Cerebellar nuclear complex (tissue), 1 donor: ENCODE data around the gene CD300E.
"Not testable (repeated sequence)": the region's sequence is repeated elsewhere in the genome, so short reads cannot be mapped to it uniquely, and the experiment has no call there.

Experiments
- DNase-seq, 2 experiments: peaks; one replicate each; lab custom pipeline; 2025; lab: John Stamatoyannopoulos, UW

The CD300E gene

DNA sequence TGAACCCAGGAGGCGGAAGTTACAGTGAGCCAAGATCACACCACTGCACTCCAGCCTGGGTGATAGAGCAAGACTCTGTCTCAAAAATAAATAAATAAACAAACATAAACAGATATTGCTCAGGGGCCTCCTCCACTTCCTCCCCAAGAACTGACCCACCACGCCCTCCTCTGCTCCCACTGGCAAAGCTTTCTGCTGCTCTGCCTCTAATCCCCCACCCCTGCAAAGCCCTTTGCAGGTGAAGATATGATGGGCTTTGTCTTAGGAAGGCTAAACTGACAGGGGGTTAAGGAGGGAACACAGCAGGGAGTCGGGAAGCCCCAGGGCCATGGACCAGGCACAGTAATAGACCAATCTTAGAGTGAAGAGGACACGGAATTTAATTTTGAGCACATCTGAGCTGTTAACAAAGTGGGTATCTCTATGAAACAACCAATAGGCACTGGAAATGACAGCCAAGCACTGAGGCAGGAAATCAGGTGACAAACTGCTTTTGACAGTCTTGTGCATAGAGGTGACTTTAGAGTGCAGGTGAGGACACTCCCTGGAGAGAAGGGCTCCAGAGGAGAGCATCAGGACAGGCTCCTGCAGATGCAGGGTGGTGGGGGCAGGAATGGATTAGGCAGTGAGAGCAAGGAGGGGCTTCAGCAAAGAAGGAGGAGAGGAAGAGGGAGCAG is 25.1 kb downstream of the CD300E start:
- no peak for DNase-seq

DNA sequence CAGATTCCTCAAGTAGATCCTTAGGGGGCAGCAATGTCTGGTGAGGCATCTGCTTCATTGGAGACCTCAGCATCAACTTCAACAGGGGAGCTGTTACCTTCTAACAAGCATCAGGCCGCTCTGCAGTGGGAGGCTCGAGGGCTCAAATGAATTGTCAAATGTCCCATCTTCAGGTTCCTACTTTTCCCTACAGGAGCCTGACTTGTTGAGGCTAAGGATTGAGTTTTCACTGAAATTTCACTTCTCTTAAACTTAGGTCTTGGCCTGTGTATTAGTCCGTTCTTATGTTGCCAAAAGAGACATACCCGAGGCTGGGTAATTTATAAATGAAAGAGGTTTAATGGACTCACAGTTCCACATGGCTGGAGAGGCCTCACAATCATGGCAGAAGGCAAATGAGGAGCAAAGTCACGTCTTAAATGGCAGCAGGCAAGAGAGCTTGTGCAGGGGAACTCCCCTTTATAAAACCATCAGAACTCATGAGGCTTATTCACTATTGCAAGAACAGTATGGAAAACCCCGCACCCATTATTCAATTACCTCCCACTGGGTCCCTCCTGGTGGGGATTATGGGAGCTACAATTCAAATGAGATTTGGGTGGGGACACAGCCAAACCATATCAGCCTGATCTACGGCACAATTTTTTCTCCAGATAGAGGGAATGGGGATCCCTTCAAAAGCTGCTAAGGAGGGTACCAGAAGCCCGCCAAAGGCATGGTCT is 26.3 kb downstream of the CD300E start:
- DNase-seq = no peak

DNA sequence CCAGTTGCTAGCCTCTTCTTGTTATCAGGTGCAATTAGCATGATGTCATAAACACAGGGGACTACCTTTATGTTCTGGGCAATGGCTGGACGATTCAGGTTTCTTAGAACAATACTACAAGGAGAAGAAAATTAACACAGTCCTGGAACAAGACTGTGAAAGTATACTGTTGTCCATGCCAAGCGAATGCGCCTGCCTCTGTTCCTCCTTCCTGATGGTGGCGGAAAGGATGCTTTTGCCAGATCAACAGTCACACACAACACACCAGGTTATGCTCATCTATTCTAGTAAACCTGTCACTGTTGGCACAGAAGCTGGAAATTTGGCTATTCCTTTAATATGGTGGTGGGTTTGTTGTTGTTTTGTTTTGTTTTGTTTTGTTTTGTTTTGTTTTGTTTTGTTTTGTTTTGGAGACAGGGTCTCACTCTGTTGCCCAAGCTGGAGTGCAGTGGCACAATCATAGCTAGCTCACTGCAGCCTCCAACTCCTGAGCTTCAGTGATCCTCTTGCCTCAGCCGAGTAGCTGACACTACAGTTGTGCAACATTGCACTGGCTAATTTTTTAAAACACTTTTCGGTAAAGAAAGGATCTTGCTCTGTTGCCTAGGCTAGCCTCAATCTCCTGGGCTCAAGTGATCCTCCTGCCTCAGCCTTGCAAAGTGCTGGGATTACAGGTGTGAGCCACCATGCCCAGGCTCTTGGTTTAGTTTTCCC is 28.3 kb downstream of the CD300E start:
- DNase-seq = no peak

DNA sequence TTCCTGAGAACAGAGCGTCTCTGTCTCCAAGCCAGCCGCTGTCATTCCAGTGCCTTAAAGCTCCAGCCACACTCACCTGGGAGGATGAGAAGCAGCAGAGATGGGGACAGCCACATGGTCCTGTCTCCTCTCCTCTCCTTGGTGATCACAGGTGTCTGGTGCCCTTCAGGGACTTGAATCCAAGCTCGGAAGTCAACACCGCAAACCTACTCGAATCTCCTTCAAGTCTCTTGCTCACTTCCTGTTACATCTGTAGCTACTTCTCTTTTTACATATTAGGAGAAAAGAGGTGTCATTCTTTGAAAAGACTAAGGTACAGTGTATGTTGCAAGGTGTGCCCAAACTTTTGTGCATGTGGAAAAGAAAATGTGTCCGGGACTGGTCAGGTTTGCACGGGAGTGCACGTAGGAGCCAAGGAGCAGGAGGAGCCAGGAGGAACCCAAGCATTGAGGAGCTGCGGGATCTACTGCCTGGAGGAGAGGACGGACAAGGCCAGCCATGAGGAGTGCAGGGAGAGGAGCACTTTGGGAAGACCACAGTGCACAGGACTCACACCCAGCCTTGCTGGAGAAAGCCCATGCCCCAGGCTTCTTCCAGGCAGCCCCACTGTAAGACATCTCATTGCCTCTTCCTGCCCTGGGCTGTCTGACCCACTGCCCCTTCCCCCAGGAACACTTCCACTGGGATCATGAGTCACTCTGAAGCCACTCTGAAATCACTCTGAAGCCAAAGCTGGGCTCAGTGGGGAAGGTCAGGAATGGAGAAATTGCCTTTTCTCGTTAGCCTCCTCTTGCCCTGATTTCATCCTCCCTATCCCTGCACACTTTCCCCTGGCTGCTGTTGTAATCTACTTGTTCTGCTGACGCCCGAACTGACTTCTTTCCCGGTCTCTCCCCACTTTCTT is 31.2 kb downstream of the CD300E start, which contains the start of gene CD300LD:
Gene CD300LD, minus strand, starts transcription at position 197 of the 904 bp plus-strand sequence. Its CDS starts 81 bp downstream, at position 116.
- no peak for DNase-seq

DNA sequence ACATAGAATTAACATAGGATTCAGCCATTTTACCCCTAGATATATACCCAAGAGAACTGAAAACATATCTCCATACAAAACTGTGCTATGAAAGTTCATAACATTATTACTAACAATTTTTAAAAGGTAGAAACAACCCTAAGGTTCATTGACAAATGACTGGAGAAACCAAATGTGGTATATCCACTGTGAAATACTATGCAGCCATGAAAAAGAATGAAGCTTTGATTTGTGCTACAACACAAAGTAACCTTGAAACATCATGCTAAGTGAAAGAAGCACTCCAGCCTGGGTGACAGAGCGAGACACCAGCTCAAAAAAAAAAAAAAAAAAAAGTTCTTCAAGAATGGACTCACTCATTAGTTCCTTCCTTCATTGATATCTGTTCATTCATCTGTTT is 32.0 kb downstream of the CD300E start:
- no peak for DNase-seq

DNA sequence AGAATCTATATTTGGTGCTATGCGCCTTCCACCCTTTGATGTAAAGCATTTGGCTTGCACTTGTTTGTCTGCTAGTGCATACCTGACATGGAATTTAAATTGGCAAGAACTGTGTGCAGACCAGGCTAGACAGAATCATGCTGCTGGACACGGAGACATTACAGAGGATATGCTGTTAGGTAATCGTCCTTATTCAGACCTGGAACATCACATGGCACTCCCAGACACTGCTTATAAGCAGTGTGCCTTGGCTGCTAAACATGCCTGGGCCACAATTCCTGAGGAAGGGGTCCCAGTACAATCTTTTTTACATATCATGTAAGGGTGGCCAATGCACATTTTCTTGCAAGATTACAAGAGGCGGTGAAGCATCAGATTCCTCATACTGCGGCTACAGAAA is 37.8 kb downstream of the CD300E start:
- no peak for DNase-seq

DNA sequence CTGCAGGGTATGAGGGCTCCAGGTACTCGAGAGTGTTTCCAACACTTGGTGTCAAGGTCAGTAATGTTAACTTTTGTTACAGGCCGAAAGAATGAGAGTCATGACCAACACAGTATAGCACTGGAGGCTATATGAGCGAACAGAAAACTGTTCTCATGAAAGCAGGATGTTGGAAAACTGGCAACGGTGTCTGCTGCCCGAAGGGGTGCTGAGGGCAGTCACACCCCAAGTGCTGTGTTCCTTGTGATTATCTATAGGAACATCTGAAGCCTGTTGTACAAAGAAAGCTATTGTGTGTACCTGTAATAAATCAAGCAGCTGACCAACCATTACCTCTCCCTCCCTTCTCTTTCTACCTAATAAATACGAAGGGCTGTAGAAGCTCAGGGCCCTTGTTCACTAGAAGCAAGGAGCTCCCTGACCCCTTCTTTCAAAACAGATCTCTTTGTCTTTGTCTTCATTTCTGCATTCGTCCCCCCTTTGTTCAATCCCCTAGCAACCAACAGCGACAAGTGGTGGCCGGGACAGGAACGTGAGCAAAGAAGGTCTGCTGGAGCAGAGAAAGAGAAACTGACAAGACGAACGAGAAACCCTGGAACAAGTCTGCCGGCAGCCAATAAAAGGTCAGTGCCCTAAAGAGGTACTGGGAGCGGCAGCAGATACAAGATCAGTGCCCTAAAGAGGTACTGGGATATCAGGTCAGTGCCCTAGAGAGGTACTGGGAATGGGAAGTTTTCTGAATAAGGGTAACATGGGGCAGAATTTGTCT is 39.1 kb downstream of the CD300E start:
- no peak for DNase-seq

DNA sequence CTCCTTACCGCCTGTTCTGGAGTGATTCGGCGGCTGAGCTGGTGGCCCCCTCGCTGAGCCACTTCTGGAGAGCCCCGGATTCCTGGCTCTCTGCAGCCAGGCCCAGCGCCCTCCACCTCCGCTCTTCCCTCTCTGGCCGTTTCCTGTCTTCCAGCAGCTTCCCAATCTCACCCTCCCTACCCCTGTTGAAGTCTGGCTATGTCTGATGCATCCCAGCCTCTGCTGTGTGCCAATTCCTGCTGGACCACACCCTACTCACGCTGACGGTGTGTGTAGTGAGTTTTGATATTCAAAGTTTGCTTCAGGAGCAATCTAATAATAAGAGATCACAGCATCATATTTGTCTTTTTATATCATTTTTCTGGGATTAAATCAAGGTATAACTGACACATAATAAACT is 40.9 kb downstream of the CD300E start:
- no peak for DNase-seq

DNA sequence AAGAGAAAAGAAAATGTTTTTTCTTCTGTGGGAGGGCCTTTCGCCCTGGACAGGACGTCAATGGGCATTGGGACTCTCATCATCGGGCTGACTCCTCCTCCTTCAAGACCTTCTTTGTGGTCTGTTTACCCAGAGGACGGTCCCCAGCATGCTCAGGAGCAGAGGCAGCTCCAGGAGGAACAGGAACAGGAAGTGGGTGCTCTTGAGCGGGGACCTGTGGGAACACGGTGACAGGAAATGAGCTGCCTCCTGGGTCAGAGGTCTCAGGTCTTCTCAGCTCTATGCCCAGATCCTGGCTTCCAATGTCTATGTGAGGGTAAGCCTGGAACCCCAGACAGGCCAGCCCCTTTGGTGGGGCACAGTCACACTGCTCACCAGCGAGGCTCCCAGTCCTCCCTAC is 43.6 kb downstream of the CD300E start:
- no peak for DNase-seq

DNA sequence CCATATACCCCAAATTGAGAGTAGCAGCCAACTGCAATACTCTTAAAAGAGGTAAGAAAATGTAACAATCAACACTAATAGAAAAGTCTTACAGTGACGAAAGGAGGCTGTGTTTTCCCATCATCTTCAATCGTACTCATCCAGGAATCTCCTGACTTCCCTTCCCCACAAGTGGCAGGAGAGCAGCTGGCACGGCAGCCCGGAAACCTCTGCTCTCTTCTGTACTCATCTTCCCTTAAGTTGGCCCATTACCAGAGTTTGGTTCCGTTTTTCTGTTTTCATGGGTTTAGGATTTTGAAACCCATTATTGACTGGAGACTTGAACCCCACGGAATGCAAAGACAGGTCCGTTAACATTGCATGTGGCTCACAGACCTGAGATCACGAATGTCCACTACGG is 44.6 kb downstream of the CD300E start:
- no peak for DNase-seq

DNA sequence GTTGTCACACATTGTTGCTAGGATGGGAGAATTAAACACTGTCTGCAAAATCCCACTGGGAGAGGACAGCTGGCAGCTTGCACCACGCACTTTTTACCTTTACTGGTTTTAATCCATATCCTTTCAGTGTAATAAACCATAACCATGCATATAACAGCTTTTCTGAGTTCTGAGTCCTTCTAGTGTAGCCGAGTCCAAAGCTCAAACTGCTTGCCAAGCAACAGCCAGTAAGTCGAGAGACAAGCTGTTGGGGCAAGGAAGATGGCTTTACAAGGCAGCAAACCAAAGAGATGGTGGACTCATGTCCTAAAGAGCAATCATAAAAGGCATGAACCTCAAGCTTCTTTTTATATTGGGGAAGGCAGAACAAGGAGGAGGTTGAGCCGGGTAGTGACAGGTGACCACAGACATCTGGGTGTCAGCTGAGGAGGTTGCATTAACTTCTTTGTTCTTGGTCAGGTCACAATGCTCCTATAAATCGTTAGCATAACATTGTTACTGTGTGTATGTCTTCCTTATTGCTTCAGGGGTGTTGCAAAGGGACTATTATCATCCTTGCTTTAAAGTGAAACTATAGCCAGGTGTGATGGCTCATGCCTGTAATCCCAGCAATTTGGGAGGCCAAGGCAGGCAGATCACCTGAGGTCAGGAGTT is 48.9 kb downstream of the CD300E start:
- no peak for DNase-seq

DNA sequence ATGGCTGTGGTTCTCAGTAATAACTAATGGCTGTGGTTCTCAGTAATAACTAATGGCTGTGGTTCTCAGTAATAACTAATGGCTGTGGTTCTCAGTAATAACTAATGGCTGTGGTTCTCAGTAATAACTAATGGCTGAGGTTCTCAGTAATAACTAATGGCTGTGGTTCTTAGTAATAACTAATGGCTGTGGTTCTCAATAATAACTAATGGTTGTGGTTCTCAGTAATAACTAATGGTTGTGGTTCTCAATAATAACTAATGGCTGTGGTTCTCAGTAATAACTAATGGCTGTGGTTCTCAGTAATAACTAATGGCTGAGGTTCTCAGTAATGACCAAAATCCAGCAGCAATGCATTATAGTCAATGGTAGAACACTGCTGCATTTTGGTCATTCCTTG is 49.9 kb downstream of the CD300E start:
- not testable (repeated sequence) for DNase-seq

DNA sequence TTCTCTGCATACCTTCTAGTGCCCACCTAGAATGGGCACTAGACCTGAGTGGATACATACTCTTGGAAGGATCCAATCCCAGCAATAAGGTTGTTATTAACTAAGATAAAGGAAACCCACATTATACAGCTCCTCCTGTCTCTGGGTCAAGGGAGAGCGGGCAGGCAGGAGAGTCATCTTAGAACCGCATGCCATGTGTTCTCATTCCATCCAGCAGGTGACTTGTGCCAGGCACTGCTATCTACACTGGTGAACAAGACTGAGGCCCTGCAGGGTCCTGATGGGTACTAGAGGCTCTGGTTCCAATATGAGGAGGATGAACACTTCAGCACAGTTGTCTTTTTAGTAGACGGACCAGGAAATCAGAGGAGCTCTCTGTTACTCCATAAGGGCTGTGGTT is 50.4 kb downstream of the CD300E start:
- DNase-seq = no peak

DNA sequence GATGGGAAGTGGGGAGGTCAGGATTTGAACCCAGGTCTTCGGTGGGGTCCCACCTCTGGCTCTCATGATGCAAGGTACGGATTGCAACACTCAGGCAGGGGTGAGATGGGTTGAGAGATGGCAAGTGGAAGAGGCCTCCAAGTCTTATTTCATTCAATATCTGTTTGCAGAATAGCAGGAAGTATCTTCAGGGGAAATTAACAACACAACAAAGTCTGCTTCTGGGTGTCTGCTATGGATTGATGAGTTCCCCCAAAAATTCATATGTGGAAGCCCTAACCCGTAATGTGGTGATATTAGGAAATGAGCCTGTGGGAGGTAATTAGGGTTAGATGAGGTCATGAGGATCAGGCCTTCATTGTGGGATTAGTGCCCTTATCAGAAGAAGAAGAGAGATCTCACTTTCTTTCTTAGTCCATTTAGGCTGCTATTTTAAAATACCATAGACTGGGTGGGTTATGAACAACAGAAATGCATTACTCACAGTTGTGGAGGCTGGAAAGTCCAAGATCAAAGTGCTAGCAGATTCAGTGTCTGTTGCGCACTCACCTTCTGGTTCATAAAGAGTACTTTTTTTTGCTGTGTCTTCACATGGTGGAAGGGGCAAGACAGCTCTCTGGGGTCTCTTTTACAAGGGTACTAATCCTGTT is 51.8 kb downstream of the CD300E start:
- no peak for DNase-seq

DNA sequence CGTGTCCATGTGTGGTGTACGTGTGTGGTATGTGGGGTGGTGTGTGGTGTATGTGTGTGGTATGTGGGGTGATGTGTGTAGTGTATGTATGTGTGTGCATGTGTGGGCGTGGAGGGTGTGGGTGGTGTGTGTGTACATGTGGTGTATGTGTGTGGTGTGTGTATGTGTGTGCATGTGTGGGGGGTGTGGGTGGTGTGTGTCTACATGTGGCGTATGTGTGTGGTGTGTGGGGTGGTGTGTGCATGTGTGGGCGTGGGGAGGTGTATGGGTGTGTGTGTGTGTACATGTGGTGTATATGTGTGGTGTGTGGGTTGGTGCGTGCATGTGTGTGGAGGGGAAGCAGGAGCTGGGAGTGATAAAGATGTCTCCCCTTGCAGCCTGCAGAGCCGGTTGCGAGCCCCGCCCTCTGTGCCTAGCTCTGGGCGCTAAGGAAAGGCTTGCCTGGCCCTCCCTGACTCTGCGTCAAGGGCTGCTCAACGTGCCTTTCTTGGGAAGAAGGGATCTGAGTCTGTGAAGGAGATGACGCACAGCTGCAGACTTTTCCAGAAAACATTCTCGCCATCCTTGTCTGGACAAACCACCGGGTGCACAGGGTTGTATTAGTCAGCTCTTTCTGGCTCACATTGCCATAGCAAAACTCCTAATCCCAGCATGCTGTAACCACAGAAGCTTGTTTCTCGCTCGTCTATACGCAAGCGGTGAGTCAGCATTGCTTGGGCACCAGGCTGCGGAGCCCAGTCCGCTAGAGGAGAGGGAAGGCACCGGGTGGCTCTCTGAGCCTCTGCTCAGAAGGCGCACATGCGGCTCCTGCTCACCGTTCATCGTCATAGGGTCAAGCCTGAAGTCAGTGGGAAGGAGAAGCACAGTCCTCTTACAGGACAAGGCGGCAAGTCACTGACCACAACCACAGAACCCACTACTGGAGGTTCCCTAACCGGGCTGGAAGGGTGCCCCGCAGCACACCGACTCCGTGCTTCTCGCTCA is 54.2 kb downstream of the CD300E start:
- DNase-seq = no peak

DNA sequence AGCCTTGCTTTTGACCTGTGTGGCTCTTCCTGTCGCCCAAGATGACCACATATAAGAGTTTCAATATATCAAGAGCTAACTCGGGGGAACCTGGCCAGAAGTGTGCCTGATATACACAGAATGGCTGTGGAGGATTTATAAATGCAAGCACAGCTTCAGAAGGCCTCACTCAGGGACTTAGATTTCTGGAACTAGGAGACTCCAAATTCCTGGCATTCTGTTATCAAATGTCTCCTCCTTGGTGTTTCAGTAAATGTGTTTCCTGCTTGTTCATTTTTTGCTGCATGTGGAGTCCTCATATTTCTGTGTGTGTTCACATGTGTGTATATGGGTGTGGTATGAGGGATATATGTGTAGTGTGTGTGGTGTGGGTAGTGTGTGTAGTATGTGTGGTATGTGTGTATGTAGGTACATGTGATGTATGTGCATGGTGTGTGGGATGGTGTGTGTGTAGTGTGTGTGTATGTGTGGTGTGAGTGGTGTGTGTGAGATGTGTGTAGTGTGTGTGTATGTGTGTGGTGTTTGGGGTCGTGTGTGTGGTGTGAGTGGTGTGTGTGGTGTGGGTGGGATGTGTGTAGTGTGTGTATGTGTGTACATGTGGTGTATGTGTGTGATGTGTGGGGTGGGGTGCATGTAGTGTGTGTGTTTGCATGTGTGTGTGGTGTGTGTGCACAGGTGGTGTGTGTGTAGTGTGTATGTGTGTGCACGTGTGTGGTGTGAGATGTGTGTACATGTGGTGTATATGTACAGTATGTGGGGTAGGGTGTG is 55.2 kb downstream of the CD300E start:
- DNase-seq = no peak

DNA sequence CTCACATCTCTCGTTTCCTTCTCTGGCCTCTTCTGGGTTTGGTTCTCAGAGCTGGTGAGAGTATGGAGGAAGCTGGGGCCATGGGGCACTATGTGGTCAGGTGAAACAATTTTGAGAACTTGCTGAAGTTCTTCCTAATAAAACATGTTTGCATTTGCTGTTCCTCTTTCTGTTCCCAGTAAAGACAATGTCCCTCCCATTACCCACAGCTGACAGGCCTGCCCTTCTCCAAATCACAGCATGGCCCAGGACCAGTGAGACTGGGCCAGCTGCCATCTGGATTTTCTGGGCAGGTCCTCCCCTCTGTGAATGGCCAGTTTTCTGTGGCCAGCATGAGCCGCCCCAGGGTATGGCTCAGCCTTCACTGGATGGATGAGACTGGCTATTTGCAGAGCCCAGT is 56.1 kb downstream of the CD300E start, which contains the start of gene CD300H:
Gene CD300H, minus strand, starts transcription at position 113 of the 400 bp plus-strand sequence.
- DNase-seq = no peak
